A549 (cell line): ENCODE results near the gene ARHGAP25.

Experiments used
- CBX8 ChIP-seq: fragments of 200-600 bp; sonication (generic); IDR thresholded peaks from 2 replicates; pipeline ENCODE4 v1.6.1; 2016
- GATA3 ChIP-seq: IDR thresholded peaks from 2 replicates; pipeline ENCODE4 v1.6.1; 2012; ENCODE audit warnings: borderline replicate concordance
- MYC ChIP-seq: IDR thresholded peaks from 2 replicates; pipeline ENCODE4 v1.6.1; 2012; ENCODE audit warnings: mild to moderate bottlenecking, inconsistent platforms, low read length, improper control_type of control experiment, borderline replicate concordance
- POLR2AphosphoS2 ChIP-seq: conservative IDR thresholded peaks from 2 replicates; pipeline ENCODE4 v1.6.1; 2012; ENCODE audit warnings: low read length, improper control_type of control experiment, inconsistent platforms
- RAD21 ChIP-seq, 2 experiments: fragments of >200 bp in 1 of 2; sonication (Bioruptor Twin) in 1 of 2; formaldehyde crosslinking in 1 of 2; IDR thresholded peaks in 1 of 2; conservative IDR thresholded peaks in 1 of 2; 2 replicates in 1 of 2; 3 replicates in 1 of 2; pipeline ENCODE4 v1.6.1; 2012 to 2018; ENCODE audit warnings: inconsistent platforms in 1 of 2
- USF2 ChIP-seq: fragments of 450-650 bp; IDR thresholded peaks from 2 replicates; pipeline ENCODE4 v1.6.1; 2014; ENCODE audit warnings: antibody characterized with exemption

- TF ChIP-seq CBX8 (no peak), MYC (no peak), USF2 (no peak), POLR2AphosphoS2 (no peak), RAD21 (conservative IDR thresholded peaks at IDR 0.05 in 1 of 2, IDR thresholded peaks at IDR 0.05 in 1 of 2) (no peak), GATA3 (no peak)
Observed at GRCh38 chr2:68767996-68768395, 33.4 kb downstream of the ARHGAP25 start.
